ENCODE results near the gene CDH6. TPM values are rescaled to one million over a fixed set of nuclear protein-coding genes. Genes with fewer than 3 reads are reported as not detected.

Gene CDH6
- total and polyA plus RNA-seq, 10 of the 15 experiments (the other 5 are each of a cell fraction or from before 2014, with no cell fraction given) = 0.01 TPM; not detected in 9

GRCh38 chr5:31231177-31231838 lies 37.8 kb downstream of the CDH6 start:
- H3K79me2 ChIP-seq (ENCODE audit: control insufficient read depth, insufficient read depth, low read length) = no peaks in the 10 kb centered on the region
- FAIRE-seq = no peak
- H3K4me1 ChIP-seq (ENCODE audit: control insufficient read depth, insufficient read depth, low read length) = no peaks in the 10 kb centered on the region
- DNase-seq (ENCODE audit: low read depth, low spot score) = no peak
- RAD21 ChIA-PET (ENCODE audit: unreplicated experiment) = interaction anchor here (0.6 to 2.3 kb wide), 7 partner anchors 16 to 1191 kb away, joined by 3 to 15 read pairs (median 4); no protein-coding TSS in a partner anchor
- in situ Hi-C loops (cut with MboI) (loop anchor here (25.0 kb wide), 1 partner anchor 1194 kb away; no protein-coding TSS in a partner anchor), intact Hi-C loops (cut with micrococcal nuclease; ENCODE audit: unreplicated experiment) (no loop called here)
- no peak overlapping the region for H3K4me2 ChIP-seq (ENCODE audit: control insufficient read depth, insufficient read depth)
- no peak overlapping the region for H3K9ac ChIP-seq (ENCODE audit: control insufficient read depth, insufficient read depth, low read length)
- no peaks in the 10 kb centered on the region for H3K36me3 ChIP-seq (ENCODE audit: control insufficient read depth in 2 of 2, insufficient read depth in 2 of 2, low read length in 1 of 2)
- H3K27ac ChIP-seq (ENCODE audit: control insufficient read depth, insufficient read depth) = no peak overlapping the region
- SMC1A ChIA-PET (ENCODE audit: uncharacterized antibody, unreplicated experiment) = interaction anchor here (1.3 to 2.7 kb wide), 6 partner anchors 13 to 1191 kb away, joined by 3 to 13 read pairs (median 4); no protein-coding TSS in a partner anchor
- H3K4me3 ChIP-seq = no peak overlapping the region
- POLR2A ChIA-PET = no interaction called here
- H3K27me3 ChIP-seq (replicated peaks in 1 of 2; ENCODE audit: control insufficient read depth in 2 of 2, insufficient read depth in 2 of 2, low read length in 1 of 2) = no peaks in the 10 kb centered on the region
- no peaks in the 10 kb centered on the region for H4K20me1 ChIP-seq (ENCODE audit: control insufficient read depth, insufficient read depth)
- ATAC-seq = no peak
- H2AFZ ChIP-seq (ENCODE audit: control insufficient read depth, low read depth, low read length) = no peak overlapping the region
- CTCF ChIA-PET = interaction anchor here (0.6 to 2.7 kb wide), 24 partner anchors 10 to 1208 kb away, joined by 3 to 27 read pairs (median 4); no protein-coding TSS in a partner anchor
- WGBS (ENCODE audit: insufficient coverage, insufficient replicate concordance, low lambda C conversion rate, missing lambda C conversion rate) = 13% methylated on average over 6 of the region's 6 CpGs
- no peaks in the 10 kb centered on the region for H3K9me3 ChIP-seq (replicated peaks; ENCODE audit: control insufficient read depth, insufficient read depth, low read length)
- BruUV-seq (replicated peaks) = no TSS peak
- TF ChIP-seq, protein P1, sequence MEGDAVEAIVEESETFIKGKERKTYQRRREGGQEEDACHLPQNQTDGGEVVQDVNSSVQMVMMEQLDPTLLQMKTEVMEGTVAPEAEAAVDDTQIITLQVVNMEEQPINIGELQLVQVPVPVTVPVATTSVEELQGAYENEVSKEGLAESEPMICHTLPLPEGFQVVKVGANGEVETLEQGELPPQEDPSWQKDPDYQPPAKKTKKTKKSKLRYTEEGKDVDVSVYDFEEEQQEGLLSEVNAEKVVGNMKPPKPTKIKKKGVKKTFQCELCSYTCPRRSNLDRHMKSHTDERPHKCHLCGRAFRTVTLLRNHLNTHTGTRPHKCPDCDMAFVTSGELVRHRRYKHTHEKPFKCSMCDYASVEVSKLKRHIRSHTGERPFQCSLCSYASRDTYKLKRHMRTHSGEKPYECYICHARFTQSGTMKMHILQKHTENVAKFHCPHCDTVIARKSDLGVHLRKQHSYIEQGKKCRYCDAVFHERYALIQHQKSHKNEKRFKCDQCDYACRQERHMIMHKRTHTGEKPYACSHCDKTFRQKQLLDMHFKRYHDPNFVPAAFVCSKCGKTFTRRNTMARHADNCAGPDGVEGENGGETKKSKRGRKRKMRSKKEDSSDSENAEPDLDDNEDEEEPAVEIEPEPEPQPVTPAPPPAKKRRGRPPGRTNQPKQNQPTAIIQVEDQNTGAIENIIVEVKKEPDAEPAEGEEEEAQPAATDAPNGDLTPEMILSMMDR (IDR thresholded peaks at IDR 0.05 in 2 of 3, conservative IDR thresholded peaks at IDR 0.05 in 1 of 3; ENCODE audit: control insufficient read depth in 2 of 3, extremely low read depth in 1 of 3, insufficient read depth in 1 of 3, low read depth in 3 of 3, low read length in 3 of 3) = no peak
- TF ChIP-seq MYC (IDR thresholded peaks at IDR 0.05; ENCODE audit: insufficient read depth, insufficient read length, insufficient replicate concordance, low read length, severe bottlenecking) (no peak), HSF1 (IDR thresholded peaks at IDR 0.05; ENCODE audit: low read depth, low read length) (no peak), IRF4 (IDR thresholded peaks at IDR 0.05; ENCODE audit: low read depth, low read length) (no peak), CHD1 (IDR thresholded peaks at IDR 0.05; ENCODE audit: low read depth, low read length) (no peak), ATF7 (IDR thresholded peaks at IDR 0.05; ENCODE audit: low read depth) (no peak), IRF5 (IDR thresholded peaks at IDR 0.05; ENCODE audit: borderline replicate concordance) (no peak), NR2C2 (IDR thresholded peaks at IDR 0.05; ENCODE audit: borderline replicate concordance, control insufficient read depth, insufficient read length, low read depth) (no peak), CREM (IDR thresholded peaks at IDR 0.05; ENCODE audit: low read depth) (no peak), NFIC (IDR thresholded peaks at IDR 0.05; ENCODE audit: low read depth, low read length) (no peak), ZNF207 (IDR thresholded peaks at IDR 0.05; ENCODE audit: borderline replicate concordance) (no peak), NRF1 (conservative IDR thresholded peaks at IDR 0.05; ENCODE audit: low read depth, low read length) (no peak), RFX5 (IDR thresholded peaks at IDR 0.05; ENCODE audit: low read depth, low read length) (no peak), TCF7 (IDR thresholded peaks at IDR 0.05; ENCODE audit: borderline replicate concordance) (no peak), STAT1 (conservative IDR thresholded peaks at IDR 0.05) (no peak), MTA3 (IDR thresholded peaks at IDR 0.05; ENCODE audit: borderline replicate concordance, low read length) (no peak), TCF3 (IDR thresholded peaks at IDR 0.05; ENCODE audit: borderline replicate concordance, insufficient read depth, low read depth, low read length) (no peak)
- TF ChIP-seq, protein P2, sequence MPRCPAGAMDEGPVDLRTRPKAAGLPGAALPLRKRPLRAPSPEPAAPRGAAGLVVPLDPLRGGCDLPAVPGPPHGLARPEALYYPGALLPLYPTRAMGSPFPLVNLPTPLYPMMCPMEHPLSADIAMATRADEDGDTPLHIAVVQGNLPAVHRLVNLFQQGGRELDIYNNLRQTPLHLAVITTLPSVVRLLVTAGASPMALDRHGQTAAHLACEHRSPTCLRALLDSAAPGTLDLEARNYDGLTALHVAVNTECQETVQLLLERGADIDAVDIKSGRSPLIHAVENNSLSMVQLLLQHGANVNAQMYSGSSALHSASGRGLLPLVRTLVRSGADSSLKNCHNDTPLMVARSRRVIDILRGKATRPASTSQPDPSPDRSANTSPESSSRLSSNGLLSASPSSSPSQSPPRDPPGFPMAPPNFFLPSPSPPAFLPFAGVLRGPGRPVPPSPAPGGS (IDR thresholded peaks at IDR 0.05; ENCODE audit: borderline replicate concordance, insufficient read depth, low read depth, low read length, poor library complexity, severe bottlenecking) = no peak
